Fibroblast of mammary gland (primary cell): ENCODE data around the gene HINFP.

Source experiments
- DNase-seq: peaks from one replicate; pipeline ENCODE4 v3.0.0-alpha.2; 2010; ENCODE audit warnings: low read depth
- H3K4me3 ChIP-seq: 2 replicates; pipeline ENCODE4 v1.5.1; 2011; ENCODE audit warnings: low read depth, mild to moderate bottlenecking, low read length, moderate library complexity; ENCODE audit not compliant: control insufficient read depth
- TF ChIP-seq, protein P1 (sequence below): conservative IDR thresholded peaks from 2 replicates; pipeline ENCODE4 v1.5.1; 2011; ENCODE audit warnings: low read depth, low read length, inconsistent platforms; ENCODE audit not compliant: control insufficient read depth, insufficient read depth

The HINFP gene

DNA sequence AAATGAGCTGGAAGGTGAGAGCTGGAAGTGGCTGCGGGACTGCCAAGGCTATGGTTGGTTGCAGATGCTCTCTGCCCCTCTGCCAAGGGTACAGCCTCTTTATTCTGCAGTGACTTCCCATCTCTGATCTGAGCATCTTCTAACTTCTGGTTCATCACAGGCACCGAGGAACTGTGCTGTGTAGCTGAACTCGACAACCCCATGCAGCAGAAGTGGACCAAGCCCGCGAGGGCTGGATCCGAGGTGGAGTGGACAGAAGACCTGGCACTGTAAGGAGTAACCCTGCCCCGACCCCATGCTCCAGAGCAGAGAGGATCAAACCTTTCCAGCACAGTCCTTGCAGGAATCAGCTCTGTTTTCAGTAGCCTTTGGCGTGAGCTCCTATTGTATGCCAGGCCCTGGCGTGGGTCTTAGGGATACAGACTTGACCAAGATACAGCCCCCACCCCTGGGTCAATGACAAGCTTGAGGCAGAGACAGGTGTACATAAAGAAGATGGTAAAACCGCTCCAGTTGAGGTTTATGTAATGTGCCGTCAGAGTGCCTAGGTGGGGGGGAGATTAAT lies 9.9 kb upstream of the HINFP start:
- TF ChIP-seq, protein P1, sequence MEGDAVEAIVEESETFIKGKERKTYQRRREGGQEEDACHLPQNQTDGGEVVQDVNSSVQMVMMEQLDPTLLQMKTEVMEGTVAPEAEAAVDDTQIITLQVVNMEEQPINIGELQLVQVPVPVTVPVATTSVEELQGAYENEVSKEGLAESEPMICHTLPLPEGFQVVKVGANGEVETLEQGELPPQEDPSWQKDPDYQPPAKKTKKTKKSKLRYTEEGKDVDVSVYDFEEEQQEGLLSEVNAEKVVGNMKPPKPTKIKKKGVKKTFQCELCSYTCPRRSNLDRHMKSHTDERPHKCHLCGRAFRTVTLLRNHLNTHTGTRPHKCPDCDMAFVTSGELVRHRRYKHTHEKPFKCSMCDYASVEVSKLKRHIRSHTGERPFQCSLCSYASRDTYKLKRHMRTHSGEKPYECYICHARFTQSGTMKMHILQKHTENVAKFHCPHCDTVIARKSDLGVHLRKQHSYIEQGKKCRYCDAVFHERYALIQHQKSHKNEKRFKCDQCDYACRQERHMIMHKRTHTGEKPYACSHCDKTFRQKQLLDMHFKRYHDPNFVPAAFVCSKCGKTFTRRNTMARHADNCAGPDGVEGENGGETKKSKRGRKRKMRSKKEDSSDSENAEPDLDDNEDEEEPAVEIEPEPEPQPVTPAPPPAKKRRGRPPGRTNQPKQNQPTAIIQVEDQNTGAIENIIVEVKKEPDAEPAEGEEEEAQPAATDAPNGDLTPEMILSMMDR = no peak
- no peak for DNase-seq
- H3K4me3 ChIP-seq = no peak overlapping the region

DNA sequence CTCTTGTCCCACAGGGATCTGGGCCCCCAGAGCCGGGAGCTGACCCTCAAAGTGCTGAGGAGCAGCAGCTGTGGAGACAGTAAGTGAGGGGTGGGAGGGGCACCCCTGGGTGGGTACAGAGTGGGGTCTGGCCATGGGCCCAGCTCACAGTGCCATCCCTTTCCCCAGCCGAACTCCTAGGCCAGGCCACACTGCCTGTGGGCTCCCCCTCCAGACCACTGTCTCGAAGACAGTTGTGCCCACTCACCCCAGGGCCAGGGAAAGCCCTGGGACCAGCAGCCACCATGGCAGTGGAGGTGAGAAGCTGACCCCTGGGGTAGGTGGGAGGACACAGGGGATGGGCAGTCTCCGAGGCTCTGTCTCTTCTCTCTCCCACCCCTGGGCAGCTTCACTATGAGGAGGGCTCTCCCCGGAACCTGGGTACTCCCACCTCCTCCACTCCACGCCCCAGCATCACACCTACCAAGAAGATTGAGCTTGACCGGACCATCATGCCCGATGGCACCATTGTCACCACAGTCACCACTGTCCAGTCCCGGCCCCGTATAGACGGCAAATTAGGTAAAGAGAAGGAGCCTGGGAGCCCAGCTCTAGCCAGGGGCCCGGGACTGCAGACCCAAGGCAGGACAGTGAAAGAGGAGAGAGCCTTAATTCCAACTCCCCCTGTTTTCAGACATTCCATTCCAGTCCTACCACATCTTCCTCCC lies 8.9 kb upstream of the HINFP start:
- TF ChIP-seq, protein P1 = no peak
- H3K4me3 ChIP-seq = no peak overlapping the region
- DNase-seq = no peak

DNA sequence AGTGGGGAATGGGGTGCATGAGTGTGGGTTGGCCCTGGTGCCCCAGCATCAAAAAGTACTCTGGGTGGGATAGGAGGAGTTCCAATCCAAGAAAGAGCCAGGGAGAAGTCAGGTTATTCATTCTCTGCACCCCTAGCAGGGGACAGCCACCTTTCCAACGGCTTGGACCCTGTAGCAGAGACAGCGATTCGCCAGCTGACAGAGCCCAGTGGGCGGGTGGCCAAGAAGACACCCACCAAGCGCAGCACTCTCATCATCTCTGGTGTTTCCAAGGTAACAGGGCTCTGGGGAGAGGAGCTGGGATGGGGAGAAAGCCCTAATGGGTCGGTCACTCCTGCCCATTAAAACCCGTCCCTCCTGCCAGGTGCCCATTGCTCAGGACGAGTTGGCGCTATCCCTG lies 7.7 kb upstream of the HINFP start:
- DNase-seq = no peak
- TF ChIP-seq, protein P1 = no peak
- no peak overlapping the region for H3K4me3 ChIP-seq

DNA sequence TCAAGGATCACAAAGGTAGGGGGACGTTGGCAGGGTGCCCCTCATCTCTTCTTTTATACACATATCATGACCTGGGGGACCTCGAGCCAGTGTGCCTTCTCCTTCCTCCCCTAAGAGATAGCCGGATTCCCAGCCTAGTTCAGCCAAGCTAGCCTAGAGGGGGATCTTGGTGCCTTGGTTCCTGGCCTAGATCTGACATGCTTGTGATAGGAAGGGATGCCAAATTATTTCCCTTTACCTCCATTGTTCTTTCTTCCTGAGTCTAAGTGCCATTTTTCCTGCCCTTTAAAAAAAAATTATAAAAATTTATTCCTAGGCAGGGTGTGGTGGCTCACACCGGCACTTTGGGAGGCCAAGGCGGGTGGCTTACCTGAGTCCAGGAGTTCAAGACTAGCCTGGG lies 7.0 kb upstream of the HINFP start:
- H3K4me3 ChIP-seq = no peak overlapping the region
- no peak for DNase-seq
- TF ChIP-seq, protein P1 = no peak

DNA sequence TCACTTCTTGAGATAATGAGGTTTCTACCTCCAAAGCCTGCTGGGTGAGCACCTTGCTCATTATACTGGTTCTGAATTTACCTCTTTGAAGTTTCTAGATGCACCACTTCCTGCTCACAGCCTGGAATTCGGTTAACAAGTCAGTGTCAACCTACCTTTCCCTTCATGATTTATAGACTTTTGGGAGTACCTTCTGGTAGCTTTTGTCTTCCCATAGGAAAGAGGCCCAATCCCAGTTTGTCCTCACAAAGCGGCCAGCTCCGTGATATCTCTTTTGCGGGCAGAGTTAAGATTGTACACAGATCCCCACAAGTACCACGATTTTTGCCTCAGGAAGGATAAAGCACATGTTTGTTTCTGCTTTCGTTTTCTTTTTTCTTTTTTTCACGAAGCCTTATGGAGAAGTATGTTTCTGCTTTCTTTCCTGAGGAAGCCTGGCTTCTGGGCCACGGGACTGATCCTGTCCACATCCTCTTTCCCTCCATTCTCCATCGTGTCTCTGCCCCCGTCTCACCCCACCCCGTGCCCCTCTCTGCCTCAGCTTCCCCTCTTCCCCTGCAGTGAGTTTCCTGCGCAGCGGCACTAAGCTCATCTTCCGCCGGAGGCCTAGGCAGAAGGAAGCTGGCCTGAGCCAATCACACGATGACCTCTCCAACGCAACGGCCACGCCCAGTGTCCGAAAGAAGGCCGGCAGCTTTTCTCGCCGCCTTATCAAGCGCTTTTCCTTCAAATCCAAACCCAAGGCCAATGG lies 5.7 kb upstream of the HINFP start:
- no peak overlapping the region for H3K4me3 ChIP-seq
- no peak for DNase-seq
- TF ChIP-seq, protein P1 = no peak

DNA sequence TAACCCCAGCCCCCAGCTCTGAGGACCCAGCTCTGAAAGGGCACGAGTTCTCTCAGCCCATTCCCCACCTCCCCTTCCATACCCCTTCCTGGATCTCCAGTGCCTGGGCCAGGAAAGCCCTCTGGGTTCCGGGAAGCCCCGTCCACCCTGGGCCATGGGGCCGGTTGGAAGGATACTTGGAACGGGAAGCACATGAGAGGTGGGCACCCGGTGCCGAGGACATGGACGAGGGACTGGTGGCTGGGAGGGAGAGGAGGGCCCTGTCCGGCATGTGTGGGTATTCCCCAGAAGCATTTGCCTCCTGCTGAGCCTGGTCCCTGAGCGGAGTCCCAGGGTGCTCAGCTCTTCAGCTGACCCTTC lies 5.2 kb upstream of the HINFP start:
- no peak for DNase-seq
- no peak overlapping the region for H3K4me3 ChIP-seq
- TF ChIP-seq, protein P1 = no peak
